Right renal cortex interstitium (tissue), 3 donors: Measurements from ENCODE around the gene RNASEL. TPM values are rescaled to one million over a fixed set of nuclear protein-coding genes. Genes with fewer than 3 reads are reported as not detected.

Experiments
- DNase-seq, 3 donors: peaks; one replicate each; pipeline ENCODE4 v3.0.0-alpha.2; 2013; ENCODE audit warnings: low read depth in 3 of 3, low spot score in 2 of 3
- polyA plus RNA-seq, 3 donors: library from polyadenylated mRNA; unstranded; fragments of 120-200 nt; gene quantifications; one replicate each; pipeline ENCODE4 v1.2.1, GENCODE V29; 2013; ENCODE audit not compliant: insufficient read length in 3 of 3

Gene RNASEL
- polyA plus RNA-seq, 3 donors = 10.7 to 13.5 (median 10.7) TPM

DNA sequence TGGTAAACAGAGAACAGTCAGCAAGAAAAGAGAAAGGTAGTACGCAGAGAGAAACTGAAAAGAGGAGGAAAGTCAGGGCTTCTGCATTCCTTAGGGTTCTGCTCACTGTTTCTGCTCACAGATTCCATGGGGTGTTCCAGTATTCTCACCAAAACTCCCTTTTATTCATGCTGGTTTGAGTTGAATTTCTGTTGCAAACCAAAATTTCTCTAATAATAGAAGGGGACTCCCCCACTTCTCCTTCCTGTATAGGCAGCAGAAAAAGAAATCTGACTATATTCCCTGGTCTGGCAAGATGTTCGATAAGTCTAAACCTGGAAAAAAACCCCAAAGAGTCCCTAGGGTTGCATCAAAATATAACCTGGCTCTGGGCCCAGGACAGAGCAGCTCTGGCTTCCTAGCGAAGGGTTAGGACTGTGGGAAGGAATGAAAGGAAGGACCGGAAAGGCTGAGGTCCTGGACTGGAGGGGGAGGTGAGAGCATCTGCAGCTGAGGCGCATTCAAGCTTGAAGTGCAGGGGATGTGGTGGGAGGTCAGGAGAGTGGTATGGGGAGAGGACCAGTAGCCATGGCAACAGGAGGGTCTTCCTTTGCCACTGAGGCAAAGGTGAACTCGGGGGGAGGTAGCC lies 34.0 kb upstream of the RNASEL start:
- no peak for DNase-seq

- DNase-seq = no peak
Measured at GRCh38 chr1:182621906-182622305, 32.9 kb upstream of the RNASEL start.

DNA sequence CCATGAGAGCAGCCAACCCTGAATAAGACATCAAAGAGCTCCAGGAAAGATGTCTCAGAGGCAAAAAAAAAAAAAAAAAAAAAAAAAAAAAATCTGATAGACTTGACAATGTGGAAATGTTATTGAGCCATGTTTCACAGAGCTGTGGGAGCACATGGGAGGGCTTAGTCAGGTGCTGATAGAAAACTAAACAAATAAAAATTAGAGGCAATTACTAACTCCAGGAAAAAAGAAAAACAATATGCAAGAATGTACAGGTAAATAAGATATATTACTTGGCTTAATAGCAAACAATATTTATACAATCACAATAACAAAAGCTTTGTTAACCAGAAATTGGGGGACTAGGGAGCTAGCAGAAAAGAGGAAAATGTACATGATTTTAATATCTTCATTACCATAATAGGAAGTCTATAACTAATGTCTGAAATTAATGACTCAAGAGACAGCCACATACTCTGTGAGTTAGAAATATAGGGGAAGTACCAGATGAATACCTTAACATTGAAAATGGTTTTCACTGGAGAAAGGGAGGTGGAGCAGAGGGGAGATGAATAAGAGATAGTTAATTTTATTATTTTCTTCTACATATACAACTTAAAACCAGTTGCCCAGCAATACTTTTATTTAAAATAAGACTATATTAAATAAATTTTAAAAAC lies 32.0 kb upstream of the RNASEL start:
- no peak for DNase-seq

DNA sequence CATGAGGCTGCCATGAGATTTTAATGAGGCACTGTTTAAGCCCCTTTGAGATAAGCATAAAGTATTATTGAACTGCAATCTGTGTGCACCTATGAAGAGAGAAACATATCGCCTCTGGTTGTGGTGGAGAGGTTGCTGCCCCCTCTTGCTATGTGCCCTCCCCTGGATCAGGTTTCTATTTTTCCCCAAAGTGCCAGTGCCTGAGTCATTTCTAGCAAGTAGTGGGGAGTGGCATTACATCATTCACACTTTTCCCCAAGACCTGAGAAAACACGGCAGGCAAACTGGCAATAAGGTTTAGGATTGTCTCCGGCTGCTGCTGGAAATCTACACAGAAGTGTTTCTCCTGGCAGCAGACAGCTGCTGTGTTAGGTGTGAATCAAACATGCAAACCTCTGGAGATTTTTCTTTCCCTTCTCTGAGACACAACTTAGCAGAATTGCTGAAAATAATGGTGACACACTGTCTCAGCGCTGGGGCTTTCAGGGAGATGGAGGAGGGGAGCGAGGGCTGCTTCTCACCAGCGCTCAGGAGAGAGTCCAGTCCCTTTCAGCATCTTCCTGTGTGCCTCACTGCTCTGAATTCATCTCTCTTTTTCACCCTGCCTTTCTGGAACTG lies 28.8 kb upstream of the RNASEL start:
- DNase-seq = no peak

DNA sequence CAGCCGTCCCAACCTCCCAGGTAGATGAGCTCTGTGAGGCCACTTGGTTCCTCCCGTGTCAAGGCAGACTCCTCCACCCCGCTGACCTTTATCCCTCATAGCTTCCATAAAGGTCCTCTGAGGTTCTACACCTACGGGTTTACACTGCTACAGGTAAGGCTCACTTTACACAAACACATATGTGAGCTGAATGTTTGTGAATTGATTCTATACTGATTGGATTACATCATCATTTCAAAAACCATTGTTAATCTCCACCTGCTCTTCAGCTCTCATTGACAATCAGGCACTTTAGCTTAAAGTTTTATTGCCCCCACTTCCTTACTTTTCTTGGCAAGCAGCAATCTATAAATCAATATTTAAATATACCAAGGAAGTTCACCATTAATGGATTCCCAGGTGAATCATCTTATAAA lies 28.0 kb upstream of the RNASEL start:
- no peak for DNase-seq

GRCh38 chr1:182616130-182617013 lies 27.3 kb upstream of the RNASEL start:
- no peak for DNase-seq

GRCh38 chr1:182615468-182616129 lies 26.5 kb upstream of the RNASEL start:
- DNase-seq = no peak

- peak in 1 of 3 donors; percentile 70 for DNase-seq
Measured at GRCh38 chr1:182614796-182615454, 25.9 kb upstream of the RNASEL start.

GRCh38 chr1:182611787-182612186 lies 22.7 kb upstream of the RNASEL start:
- no peak for DNase-seq

- no peak for DNase-seq
Measured at GRCh38 chr1:182611326-182611725, 22.3 kb upstream of the RNASEL start.

DNA sequence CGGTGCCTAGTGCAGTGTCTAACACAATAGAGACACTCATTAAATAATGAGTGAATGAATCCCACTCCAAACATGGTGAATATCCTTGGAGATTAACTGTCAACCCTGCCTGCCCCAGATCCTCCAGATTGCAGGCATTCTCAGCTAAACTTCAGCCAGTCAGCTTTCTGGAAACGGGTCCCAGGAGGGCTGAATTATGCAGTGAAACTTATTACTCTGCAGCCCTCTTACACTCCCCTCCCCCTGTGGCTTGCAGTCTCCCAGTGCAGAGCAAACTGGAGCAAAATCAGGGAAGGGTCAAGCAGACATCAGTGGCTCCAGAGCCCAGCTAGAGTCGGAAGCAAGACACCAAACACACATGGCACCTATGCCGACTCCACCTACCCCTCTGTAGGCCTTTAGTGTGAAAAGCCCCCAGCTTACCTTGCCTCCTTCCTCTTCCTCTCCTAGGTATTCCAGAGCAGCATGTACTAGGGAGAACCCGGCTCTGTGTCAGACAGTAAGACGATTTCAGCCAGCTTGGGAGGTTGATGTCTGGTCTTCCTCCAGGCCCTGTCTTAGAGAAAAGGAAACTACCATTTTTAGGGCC lies 21.6 kb upstream of the RNASEL start:
- DNase-seq = no peak

DNA sequence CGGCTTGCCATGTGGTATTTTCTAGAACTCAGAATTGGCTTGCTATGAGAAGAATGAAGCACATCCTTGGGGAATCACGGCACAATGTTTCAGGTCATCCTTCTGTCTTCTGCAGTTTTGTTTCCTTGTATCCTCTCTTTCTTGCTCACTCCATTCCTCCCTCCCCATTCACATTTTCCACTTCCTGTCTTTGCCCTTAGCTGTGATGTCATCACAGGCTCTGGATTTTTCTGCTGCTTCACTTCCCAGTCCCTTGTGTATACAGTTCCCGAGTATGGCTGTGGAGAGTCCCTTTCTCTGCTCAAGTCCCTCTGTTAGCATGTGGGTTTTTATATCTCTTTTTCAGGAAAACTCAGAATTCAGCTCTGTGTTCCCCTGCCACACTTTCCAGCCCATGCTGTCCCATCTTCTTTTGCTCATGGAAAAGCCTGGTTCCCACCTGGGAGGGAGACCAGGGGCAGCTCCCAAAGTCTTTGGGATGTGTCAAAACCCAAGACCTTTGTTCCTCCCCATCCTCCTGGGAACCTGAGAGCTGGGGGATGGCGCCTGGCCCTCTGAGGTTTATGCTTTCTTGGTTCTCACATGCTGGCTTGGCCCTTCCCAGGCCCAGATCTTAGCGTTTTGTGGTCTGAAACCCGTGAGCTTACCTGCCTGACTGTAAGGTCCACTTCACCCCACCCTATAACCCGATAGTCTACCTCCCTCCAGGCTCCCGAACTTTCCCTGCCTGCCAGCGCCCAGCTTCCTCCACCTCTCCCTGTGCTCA lies 20.0 kb upstream of the RNASEL start:
- no peak for DNase-seq

GRCh38 chr1:182608236-182608635 lies 19.2 kb upstream of the RNASEL start:
- no peak for DNase-seq

GRCh38 chr1:182607566-182607965 lies 18.5 kb upstream of the RNASEL start:
- no peak for DNase-seq

DNA sequence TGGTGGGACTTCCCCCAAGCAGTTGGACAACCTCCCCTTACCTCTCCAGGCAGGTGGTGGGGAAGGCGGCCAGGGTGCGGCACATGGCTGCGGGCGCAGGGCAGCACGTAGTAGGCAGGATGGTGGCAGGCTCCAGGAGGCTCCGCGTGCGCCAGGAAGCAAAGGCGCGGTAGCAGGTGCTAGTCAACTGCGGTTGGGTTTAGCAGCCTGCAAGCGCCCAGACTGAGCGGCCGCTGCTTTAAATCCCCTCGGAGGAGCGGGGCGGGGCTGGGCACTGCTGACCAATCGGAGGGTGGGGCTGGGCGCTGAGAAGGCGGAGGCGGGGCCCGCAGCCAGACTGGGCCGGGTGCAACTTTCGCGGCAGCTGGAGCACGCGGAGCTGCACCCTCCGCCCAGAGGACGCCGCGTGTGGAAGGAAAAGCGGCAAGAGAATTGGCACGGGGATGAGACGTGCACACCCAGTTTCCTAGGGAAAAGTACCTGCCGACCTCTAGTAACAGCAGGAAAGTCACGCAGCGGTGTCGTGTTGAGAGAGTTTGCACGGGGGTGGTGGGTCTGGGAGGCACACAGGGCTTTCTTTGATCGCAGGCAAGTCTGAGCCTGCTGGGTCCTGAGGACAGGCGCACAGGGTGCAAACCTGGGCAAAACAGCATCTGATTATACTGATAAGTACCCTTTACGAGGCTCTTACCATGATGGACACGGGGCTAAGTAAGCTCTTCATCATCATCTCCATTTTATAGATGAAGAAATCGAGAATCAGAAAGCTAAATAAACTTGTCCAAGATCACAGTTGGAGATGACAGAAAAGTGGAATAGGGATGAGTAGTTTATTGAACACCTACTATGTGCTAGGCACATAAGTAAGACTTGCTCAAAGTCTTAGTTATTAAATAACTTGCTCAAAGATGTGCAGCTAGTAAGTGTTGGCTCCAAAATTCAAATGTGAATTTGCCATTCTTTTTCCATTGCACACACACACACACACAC lies 15.4 kb upstream of the RNASEL start, which contains the start of gene RGS16:
Gene RGS16 (minus strand): TSS at position 215 of the 990 bp plus-strand sequence. CDS start 130 bp downstream, at position 85.
- peak in 1 of 3 donors; percentile 57 for DNase-seq

DNA sequence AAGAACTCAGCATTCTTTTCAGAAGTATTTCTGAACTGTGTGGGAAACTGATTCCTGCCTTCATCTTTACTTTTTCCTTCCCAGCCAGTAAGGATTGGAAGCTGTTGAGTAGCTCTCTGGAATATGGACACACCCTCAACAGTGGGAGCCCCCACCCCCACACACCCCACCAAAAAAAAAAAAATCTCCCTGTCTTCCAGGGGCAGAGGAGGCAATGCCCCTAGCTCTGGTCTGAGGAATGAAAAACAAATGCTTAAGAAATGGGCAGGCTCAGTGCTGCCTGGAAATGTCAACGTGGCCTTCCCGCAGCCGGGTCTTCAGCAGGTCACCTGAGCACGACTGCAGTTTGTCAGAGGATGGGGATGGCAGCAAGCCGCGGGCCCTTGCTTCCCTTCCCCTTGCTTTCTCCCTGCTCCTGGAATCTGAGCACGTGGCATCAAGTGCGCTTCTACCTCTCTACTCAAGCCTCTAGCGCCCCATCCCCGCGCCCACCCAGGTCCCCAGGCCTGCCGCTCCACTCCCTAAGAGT lies 14.7 kb upstream of the RNASEL start:
- DNase-seq = no peak

DNA sequence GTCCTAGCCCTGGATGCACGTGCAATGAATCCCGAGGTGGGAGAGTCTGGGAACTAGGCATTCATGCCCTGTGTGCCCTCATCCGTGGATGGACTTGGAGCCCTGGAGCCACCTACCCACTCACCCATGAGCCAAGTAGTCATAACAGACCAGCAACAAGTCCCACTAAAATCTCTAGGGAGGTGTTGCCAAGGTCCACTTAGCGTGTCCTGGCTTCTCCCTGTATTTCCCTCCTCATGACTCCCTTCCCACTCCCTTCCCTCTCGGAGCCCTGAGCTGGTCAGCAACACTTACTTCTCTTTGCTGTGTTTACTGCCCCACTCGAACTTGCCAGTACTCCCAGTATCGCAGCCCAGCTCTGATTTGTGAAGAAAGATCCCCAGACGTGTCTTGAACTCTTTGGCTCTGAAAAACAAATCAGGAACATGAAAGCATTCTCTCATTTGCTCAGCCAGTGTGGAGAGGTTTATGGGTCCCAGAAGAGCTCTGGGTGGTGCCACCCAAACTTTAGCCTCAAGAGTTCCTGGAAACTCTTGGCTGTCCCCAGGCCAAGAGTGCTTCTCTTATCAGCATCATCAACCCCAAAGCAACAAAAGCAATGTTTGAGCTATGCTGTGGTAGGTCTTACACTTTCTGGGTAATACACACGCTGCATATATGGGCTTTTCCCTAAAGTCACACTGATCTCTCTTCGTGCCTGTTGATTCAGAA lies 14.0 kb upstream of the RNASEL start:
- no peak for DNase-seq
